HG03095 (cell line): ENCODE results near the gene CTDSPL2.
"Not testable (repeated sequence)": the region's sequence is repeated elsewhere in the genome, so short reads cannot be mapped to it uniquely, and the experiment has no call there.

ENCODE experiments used
- ATAC-seq: cut with Tn5 transposase; IDR thresholded peaks from one replicate; pipeline ENCODE4 v1.9.1; 2021; ENCODE audit warnings: moderate library complexity; ENCODE audit not compliant: unreplicated experiment

The CTDSPL2 gene

DNA sequence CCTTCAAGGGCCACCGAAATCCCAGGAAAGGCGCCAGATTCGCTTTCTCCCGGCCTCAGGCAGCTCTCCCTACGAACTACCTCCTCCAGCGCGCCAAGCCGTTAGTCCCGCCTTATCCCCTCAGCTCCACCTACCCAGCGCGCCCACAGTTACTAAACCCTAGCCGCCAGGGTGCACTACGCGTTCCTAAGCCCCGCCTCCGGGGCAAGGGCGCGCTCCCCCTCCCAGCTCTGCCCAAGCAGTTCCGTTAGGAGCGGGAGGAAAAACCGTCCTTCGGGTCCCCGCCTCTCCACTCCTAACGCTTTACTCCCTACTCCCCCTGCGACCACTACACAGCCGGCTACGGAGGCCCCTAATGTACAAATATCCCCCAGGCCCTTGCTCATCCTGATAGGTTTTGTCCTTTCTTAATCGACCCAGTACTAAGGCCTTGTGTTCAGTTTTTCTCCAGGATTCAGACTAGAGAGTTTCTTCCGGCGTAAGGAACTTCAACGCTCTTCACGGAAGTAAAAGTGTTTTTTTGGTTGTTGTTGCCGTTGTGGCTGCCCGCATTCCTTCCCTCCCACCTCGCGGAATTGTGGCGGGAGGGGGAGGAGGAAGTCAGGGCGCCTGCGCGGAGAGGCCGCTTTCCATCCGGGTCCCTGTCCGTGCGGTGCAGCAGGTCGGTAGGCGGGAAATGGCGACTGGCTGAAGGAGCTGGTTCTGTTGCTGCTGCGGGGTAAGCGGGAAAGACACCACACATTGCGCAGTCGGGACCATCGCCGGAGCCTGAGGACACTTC, at the start of gene CTDSPL2:
Gene CTDSPL2, plus strand, starts transcription at position 655 of the 781 bp plus-strand sequence. CDS start 31,386 bp downstream, outside the sequence.
- peak; percentile 88 for ATAC-seq

DNA sequence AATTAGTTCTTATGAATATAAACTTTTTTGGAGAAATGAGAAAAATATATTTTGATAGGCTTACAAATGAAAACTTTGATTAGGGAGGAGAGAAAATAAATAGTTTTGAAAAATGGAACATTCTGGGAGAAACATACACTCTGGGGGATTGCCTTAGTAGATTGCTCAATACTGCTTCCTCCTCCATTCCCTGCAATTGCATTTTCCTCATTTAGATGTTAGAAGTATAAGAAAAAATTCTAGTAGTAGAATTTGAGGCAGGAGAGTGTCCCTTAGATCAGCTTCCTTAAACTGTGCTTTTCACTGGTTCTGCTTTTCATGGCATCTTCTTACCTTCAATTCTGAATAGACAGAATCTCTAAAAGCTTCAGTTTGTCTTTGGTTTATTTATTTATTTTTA, 46.2 kb upstream of the CTDSPL2 start:
- no peak for ATAC-seq

DNA sequence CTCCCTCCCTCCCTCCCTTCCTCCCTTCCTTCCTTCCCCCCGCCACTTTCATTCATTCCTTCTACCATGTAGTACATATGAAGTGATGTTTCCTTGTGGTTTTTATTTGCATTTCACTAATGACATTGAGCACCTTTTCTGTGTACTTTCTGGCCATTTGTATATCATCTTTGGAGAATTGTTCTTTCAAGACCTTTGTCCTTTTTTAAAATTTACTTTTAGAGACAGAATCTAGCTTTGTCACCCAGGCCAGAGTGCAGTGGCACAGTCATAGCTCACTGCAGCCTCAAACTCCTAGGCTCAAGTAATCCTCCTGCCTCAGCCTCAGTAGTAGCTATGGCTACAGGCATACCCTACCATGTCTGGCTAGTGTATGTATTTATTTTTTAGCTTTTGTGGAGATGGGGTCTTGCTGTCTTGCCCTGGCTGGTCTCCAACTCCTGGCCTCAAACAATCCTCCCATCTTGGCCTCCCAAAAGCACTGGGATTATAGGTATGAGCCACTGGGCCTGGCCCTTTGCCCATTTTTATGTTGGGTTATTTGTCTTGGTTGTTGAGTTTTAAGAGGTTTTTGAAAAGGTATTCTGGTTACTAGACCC, 42.0 kb upstream of the CTDSPL2 start:
- no peak for ATAC-seq

DNA sequence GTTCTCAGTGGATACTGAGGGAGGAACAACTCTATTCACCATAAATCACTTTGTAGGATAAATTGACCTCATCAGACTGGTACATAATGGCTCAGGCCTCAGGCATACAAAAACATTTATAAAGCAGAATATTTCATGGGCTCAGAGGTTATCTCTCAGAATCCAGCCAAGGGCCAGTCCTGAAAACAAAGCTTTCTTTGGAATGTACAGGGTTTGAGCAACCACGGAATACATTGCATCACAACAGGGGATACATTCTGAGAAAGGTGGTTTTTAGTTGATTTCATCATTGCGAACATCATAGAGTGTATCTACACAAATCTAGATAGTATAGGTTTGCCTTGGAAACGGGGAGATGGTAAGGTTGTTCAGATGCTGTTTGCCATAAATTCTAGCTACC, 33.4 kb upstream of the CTDSPL2 start:
- ATAC-seq = no peak

DNA sequence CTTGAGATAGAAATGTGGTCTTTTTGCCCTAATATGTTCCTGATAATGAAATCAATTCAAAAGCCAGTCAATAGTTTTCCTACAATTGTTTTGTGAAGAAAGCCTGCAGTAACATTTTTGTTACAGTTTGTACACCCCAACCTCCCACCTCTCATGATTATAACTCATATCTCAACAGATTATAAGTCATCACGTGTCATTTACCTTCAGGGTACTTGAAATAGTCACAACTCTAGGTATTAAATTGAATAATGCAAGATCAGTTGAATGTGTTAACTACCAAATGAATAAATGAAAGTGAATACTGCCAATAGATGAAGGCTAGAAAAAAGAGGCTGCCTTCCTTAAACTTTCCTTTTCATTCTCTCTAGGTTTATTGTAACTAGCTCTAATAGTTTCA, 32.9 kb upstream of the CTDSPL2 start:
- no peak for ATAC-seq

DNA sequence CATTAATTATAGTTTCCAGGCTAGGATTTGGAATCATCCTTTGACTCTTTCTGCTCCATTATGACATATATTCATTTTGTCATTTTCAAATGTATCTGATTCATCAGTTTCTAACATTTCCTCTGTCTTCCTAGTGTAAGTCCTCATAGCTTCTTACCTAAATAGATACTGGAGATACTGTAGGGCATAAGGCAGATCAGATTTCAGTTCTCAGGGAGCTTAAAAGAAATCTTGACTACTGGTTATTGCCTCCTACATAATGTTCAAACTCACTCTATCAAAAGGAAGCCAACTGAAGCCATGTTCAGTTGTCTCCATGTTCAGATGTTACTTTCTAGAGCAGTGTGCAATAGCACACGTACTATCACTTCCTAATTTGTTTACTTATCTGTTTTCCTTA, 29.6 kb upstream of the CTDSPL2 start:
- no peak for ATAC-seq

DNA sequence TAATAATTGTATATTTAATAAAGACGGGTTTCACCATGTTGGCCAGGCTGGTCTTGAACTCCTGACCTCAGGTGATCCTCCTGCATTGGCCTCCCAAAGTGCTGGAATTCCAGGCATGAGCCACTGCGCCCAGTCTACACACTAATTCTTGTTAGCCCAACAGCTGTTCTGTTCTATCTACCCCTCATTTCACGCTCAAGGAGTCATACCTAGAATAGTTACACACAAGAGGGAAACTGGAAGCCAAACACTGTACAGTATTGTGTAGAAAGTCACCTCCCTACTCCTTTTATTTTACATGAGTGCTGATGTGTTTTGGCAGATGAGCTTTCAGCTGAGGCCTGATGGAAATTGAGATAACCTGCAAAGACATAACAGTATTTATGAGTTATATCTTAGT, 13.4 kb upstream of the CTDSPL2 start:
- ATAC-seq = no peak

DNA sequence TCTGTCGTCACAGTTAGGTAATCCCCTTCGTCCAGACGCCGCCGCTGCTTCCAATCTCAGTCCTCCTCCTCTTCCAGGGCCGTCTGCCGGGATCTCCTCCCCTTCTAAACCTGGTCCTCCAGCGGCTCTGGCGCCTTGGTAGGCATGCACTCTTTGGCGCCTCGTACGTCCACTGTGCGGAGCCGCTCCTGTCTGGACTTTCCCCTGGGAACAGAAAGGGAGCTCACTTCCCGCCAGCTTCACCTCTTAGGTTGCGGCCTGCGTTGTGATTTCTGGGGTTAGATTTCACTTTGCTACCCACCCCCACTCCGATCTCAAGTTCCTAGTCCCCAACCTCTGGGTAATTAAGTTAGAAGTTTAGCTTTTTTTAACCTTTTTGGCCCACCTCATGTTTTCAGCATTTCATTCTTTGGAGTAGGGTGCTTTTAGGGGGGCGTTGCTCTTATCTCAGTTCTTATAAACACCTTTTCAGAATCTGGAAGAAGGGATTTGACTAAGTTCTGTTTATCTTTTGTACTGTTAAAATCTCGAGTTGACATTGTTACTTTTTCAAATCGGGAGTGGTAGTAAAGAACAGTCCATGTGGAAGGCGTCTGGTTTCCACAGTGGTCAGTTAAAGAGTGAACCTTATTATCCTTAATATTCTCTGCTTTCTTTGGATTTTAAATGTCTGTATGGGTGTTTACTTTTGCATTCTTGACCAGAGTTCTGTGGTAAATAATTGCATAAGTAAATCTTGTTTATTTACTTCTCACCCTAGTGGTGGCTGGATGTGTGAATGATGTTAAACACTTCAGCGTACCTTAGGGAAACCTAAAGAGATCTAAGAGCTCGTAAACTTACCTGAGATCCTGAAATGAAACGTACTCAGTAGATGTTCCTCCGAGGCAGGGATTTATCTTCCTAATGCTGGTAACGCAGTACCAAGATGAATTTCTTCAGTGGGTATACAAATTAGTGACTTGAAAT, 611 bp downstream of the CTDSPL2 start:
- peak; percentile 4 for ATAC-seq

DNA sequence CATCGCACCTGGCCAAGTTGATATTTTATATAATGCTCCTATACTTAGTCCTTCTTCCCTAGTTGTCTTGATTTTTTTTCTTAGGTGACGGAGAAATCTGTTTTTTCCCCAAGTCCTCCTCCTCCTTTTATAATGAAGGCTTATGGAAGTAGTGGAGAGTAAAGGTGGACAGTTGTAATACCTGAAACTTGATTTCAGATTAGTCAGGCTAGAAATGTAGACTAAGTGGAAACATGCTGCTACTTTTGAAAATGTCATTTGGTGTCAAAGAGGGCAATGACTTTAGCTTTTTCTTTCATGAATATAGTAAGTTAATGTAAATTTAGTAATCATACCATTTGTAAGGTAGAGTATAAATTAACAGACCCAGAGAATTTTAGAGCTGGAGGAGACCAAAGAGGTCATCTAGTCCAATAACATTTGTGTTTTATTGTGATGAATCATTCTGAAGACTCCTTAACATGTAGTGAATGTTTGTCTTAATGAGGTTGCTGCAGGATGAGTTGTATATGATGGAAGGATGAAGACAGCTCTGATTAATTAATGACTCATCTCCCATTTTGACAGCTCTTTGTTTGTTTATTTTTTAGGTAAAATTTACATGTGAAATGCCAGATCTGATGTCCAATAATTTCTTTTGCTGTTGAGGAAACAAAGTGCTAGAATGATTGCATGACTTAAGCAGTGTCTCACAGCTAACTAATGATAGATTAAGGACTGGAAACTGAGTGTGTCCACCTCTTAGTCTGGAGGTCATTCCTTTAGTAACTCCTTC, 8.7 kb downstream of the CTDSPL2 start:
- no peak for ATAC-seq

DNA sequence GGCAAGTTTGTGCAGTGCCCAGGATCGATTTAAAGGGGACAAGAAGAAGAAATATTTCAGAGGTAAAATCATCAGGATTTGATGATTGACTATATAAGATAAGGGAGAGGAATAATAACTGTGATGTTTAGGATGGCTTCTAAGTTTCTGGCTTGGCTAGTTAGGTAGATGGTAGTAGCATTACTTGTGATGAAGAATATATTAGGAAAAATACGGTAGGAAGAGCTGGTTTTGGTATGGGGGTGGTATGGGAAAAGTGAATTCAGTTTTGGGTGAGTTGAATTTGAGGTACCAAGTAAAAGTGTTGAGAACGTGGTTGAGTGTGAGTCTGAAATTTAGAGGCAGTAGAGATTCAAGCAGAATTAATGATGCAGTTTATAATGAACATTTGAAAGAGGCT, 11.0 kb downstream of the CTDSPL2 start:
- no peak for ATAC-seq

DNA sequence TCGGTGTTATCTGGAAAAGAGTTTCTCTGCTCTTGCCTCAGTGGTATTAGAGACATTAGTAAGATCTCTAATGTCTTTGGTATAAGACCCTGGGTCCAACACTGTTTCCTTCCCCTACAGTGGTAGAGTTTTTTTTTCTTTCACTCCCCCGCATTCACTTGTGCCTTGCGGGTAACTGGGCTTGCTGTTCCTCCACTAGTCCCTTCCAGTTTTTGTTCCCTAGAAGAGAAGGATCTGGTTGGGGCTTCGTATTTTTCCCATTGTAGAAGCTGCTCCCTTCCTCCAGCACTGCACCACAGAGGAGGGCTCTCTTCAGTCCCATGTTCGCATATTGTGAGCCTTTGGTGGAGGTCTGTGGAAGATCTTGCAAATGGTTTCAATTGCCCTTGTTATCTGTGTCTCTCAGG, 13.7 kb downstream of the CTDSPL2 start:
- no peak for ATAC-seq

DNA sequence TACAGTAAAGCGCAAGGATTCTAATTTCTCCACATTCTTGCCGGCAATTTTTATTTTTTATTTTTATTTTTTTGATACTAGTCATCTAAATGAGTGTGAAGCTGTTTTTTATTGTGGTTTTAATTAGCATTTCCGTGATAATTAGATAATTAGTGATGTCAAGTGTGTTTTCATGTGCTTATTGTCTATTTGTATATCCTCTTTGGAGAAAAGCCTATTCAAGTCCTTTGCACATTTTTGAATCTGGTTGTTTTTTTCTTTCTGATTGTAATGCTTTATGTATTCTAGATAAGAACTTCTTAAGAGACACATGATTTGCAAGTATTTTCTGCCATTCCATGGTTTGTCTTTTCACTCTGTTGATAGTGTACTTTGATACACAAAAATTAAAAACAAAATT, 16.1 kb downstream of the CTDSPL2 start:
- no peak for ATAC-seq

DNA sequence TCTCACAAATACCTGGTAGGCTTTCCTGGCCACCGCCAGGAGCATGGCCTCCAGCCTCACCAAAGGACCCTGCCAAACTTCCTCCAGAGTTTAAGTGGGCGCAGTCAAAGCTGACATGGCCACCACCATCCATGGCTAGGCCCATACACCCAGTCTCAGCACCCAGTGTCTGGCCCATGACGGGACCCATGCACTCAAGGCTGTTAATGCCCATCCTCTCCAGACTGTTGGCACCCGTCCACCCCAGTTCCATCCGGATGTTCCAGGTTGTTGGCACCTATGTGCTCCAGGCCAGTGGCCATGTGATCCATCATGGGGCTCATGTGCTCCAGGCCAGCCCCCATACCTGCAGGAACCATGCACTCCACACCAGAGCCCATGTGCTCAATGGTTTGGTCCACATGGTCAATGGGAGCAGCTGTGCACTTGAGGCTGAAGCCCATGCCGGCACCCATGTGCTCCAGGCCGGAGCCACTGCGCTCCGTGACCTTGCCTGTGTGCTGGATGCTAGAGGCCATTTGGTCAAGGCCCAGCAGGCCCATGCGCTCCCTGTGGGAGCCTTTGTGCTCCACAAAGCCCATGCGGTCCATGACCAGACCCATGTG, 20.4 kb downstream of the CTDSPL2 start:
- ATAC-seq = no peak

DNA sequence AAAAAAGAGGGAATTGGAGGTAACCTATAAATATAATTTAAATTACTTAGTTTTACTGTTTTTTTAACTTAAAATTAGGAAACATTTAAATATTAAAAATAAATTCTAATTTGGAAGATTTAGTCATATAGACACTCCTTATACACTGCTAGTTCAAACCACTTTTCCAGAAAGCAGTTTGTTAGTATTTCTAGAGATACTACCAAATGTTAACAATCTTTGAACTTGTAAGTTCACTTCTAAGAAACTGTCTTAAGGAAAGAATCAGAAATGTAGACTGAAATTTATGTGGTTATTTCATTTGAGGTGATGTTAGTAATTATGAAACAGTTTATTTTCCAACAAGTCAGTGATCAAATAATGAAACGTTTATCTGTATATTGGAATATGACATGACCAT, 22.7 kb downstream of the CTDSPL2 start:
- ATAC-seq = no peak

DNA sequence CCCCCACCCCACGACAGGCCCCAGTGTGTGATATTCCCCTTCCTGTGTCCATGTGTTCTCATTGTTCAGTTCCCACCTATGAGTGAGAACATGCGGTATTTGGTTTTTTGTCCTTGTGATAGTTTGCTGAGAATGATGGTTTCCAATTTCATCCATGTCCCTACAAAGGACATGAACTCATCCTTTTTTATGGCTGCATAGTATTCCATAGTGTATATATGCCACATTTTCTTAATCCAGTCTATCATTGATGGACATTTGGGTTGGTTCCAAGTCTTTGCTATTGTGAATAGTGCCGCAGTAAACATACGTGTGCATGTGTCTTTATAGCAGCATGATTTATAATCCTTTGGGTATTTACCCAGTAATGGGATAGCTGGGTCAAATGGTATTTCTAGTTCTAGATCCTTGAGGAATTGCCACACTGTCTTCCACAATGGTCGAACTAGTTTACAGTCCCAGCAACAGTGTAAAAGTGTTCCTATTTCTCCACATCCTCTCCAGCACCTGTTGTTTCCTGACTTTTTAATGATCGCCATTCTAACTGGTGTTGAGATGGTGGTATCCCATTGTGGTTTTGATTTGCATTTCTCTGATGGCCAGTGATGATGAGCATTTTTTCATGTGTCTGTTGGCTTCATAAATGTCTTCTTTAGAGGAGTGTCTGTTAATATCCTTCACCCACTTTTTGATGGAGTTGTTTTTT, 26.3 kb downstream of the CTDSPL2 start:
- ATAC-seq = not testable (repeated sequence)

DNA sequence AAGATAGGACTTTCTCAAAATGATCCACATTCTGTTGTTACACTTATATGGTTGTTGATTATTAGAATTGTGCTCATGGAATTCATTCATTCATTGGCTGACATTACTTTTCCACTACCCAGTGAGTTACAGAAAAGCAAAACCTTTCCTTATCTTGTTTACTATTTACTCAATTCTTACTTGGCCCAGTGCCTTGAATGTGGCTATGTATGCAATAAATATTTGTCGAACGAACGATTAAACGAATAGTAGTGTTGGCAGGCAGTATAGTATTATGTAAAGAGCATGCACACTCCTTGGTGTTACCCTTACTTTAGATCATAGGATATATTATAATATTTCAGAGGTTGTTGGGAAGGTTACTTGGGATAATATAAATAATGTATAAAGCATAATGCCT, 31.0 kb downstream of the CTDSPL2 start:
- ATAC-seq = no peak

DNA sequence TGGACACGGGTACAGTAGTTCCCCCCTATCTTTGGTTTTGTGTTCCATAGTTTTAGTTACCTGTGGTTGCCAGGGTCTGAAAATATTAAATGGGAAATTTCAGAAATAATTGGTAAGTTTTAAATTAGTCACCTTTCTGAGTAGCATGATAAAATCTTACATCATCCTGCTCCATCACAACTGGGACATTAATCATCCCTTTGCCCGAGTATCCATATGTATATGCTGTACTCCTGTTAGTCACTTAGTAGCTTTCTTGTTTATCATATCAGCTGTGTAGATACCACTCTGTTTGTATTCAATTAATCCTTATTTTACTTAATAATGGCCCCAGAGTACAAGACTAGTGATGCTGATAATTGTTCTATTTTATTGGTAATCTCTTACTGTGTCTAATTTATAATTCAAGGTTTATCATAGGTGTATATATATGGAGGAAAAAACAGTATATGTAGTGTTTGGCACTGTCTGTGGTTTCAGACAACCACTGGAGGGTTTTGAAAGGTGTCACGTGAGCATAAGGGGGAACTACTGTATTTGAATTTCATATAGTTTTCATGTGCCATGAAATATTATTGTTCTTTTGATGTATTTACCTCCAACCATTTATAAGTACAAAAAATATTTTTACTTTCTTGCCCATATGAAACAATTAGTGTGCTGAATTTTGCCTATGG, 41.4 kb downstream of the CTDSPL2 start:
- no peak for ATAC-seq

DNA sequence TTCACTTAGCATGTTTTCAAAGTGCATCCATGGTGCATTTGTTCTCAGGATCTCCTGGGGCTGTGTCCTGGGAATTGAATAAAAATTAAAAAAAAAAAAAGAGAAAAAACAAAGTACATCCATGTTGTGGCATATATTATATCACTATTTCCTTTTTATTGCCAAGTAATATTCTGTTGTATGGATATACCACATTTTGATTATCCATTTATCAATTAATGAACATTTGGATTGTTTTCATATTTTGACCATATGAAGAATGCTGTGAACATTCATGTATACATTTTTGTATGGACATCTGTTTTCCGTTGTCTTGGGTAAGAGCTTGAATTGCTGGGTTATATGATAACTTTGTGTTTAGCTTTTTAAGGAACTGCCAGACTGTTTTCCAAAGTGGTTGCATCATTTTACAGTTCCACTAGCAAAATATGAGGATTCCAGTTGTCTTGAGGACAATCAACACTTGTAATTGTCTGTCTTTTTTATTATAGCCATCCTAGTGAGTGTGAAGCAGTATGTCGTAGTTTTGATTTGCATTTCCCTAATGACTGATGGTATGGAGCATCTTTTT, 44.5 kb downstream of the CTDSPL2 start:
- ATAC-seq = no peak

DNA sequence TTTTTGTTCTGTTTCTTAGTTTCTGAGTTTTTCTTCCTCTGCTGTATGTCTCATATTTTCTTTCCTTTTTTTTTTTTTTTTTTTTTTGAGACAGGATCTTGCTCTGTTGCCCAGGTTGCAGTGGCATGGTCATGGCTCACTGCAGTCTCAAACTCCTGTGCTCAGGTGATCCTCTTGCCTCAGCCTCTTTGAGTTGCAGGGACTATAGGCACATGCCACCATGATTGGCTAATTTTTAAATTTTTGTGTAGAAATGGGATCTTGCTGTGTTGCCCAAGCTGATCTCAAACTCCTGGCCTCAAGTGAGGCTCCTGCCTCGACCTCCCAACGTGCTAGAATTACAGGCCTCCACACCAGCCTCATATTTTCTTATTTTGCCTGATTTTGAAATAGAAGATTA, 51.9 kb downstream of the CTDSPL2 start:
- no peak for ATAC-seq
